HCT116 (cell line): ENCODE data around the gene MRPS23. TPM values are rescaled to one million over a fixed set of nuclear protein-coding genes. Genes with fewer than 3 reads are reported as not detected.

ENCODE experiments used
- ATAC-seq: fragments of 200-7000 bp; cut with Tn5 transposase; 2 replicates; pipeline ENCODE4 v1.9.1; 2020; ENCODE audit warnings: mild to moderate bottlenecking, moderate library complexity
- BruUV-seq: library from RNA; stranded (reverse); fragments of 400-500 nt; replicated peaks from 2 replicates; lab custom pipeline; 2021; lab: Mats Ljungman, UMichigan
- CTCF ChIA-PET: fragments of 300-600 bp; sonication (Branson Sonifier 250); formaldehyde crosslinking; loops from one replicate; lab custom pipeline; 2021; ENCODE audit warnings: antibody characterized with exemption; lab: Charles Lee
- POLR2A ChIA-PET: fragments of 300-600, 350-600 bp; sonication (Branson Sonifier 250); formaldehyde crosslinking; loops from one replicate; lab custom pipeline; 2021; ENCODE audit warnings: antibody characterized with exemption; lab: Charles Lee
- RAD21 ChIA-PET, 2 experiments: fragments of 300-600 bp; sonication (Branson Sonifier 250); formaldehyde crosslinking; loops; one replicate each; lab custom pipeline; 2023; ENCODE audit warnings: low total read pairs in 2 of 2; ENCODE audit not compliant: uncharacterized antibody in 2 of 2, unreplicated experiment in 2 of 2, low non-redundant PET in 1 of 2; lab: Charles Lee
- DNase-seq: peaks from one replicate; pipeline ENCODE4 v3.0.0-alpha.2; 2010; ENCODE audit warnings: low read depth, low spot score
- H2AFZ ChIP-seq: fragments of 200-600 bp; shearing (Covaris generic), sonication (generic); 2 replicates; pipeline ENCODE4 v1.6.1; 2017; ENCODE audit warnings: low read depth, mixed run types, mixed read lengths, antibody characterized with exemption, low read length; ENCODE audit not compliant: poor library complexity, severe bottlenecking
- H3K27ac ChIP-seq: 2 replicates; pipeline ENCODE4 v1.5.1; 2012; ENCODE audit warnings: low read depth, low read length
- H3K27me3 ChIP-seq: fragments of 200-600 bp; sonication (generic); 2 replicates; pipeline ENCODE4 v1.6.1; 2016; ENCODE audit warnings: mixed run types, low read length, mixed read lengths; ENCODE audit not compliant: insufficient read depth
- H3K36me3 ChIP-seq, 2 experiments: fragments of 200-500 bp in 1 of 2; fragments of 200-600 bp in 1 of 2; sonication (Bioruptor generic) in 1 of 2; sonication (generic) in 1 of 2; 2 replicates each; pipeline versions ENCODE4 v1.5.1 to v1.6.1; 2014 to 2016; ENCODE audit warnings: low read length in 2 of 2, inconsistent platforms in 1 of 2, mixed read lengths in 1 of 2, mixed run types in 1 of 2; ENCODE audit not compliant: insufficient read depth in 2 of 2, control insufficient read depth in 1 of 2
- H3K4me1 ChIP-seq, 2 experiments: fragments of 200-600 bp in 1 of 2; sonication (generic) in 1 of 2; 2 replicates each; pipeline versions ENCODE4 v1.5.1 to v1.6.1; 2012 to 2017; ENCODE audit warnings: low read length in 2 of 2, inconsistent platforms in 1 of 2, mild to moderate bottlenecking in 1 of 2, mixed read lengths in 1 of 2, mixed run types in 1 of 2, moderate library complexity in 1 of 2; ENCODE audit not compliant: insufficient read depth in 2 of 2, control insufficient read depth in 1 of 2
- H3K4me2 ChIP-seq: fragments of 200-600 bp; sonication (generic); 2 replicates; pipeline ENCODE4 v1.6.1; 2017; ENCODE audit warnings: mixed run types, low read length, mixed read lengths
- H3K4me3 ChIP-seq, 2 experiments: fragments of 200-600 bp in 1 of 2; sonication (generic) in 1 of 2; replicated peaks in 1 of 2; 2 replicates each; pipeline ENCODE4 v1.5.1; 2011 to 2016; ENCODE audit warnings: low read length in 2 of 2, control low read depth in 1 of 2, low read depth in 1 of 2, mild to moderate bottlenecking in 1 of 2, mixed read lengths in 1 of 2, mixed run types in 1 of 2
- H3K79me2 ChIP-seq: fragments of 200-600 bp; sonication (generic); 2 replicates; pipeline ENCODE4 v1.6.1; 2017; ENCODE audit warnings: mild to moderate bottlenecking, mixed run types, low read length, moderate library complexity, mixed read lengths; ENCODE audit not compliant: insufficient read depth
- H3K9ac ChIP-seq: fragments of 200-600 bp; sonication (generic); 2 replicates; pipeline ENCODE4 v1.6.1; 2016; ENCODE audit warnings: low read length, mixed read lengths
- H3K9me2 ChIP-seq: fragments of 200-600 bp; sonication (generic), shearing (Covaris generic); 2 replicates; pipeline ENCODE4 v1.6.1; 2017; ENCODE audit warnings: mixed run types, mild to moderate bottlenecking, moderate library complexity; ENCODE audit not compliant: insufficient read depth
- H3K9me3 ChIP-seq, 2 experiments: fragments of 200-500 bp in 1 of 2; fragments of 200-600 bp in 1 of 2; sonication (Bioruptor generic) in 1 of 2; sonication (generic) in 1 of 2; 2 replicates each; pipeline ENCODE4 v1.6.1; 2014 to 2017; ENCODE audit warnings: low read length in 2 of 2, mixed read lengths in 2 of 2, inconsistent platforms in 1 of 2, low read depth in 1 of 2, mild to moderate bottlenecking in 1 of 2, mixed run types in 1 of 2, moderate library complexity in 1 of 2; ENCODE audit not compliant: control insufficient read depth in 1 of 2, insufficient read depth in 1 of 2
- H4K20me1 ChIP-seq: fragments of 200-600 bp; sonication (generic), shearing (Covaris generic); 2 replicates; pipeline ENCODE4 v1.6.1; 2017; ENCODE audit warnings: mixed run types, mild to moderate bottlenecking, moderate library complexity; ENCODE audit not compliant: insufficient read depth
- RAD21 ChIP-seq: IDR thresholded peaks from 2 replicates; pipeline ENCODE4 v1.6.1; 2012; ENCODE audit warnings: low read depth, mild to moderate bottlenecking
- intact Hi-C: fragments of 100-400 bp; cut with micrococcal nuclease; formaldehyde crosslinking; loops from 2 replicates; pipeline ENCODE4 v1.10.0; 2022
- total RNA-seq: library from RNA; stranded (reverse); gene quantifications from one replicate; pipeline ENCODE4 v1.2.1, GENCODE V29; 2021; ENCODE audit not compliant: unreplicated experiment
- TF ChIP-seq, protein P1 (sequence below), 3 experiments: fragments of 200-600 bp in 1 of 3; sonication (generic) in 1 of 3; IDR thresholded peaks in 2 of 3; conservative IDR thresholded peaks in 1 of 3; 2 replicates each; pipeline ENCODE4 v1.5.1; 2012 to 2017; ENCODE audit warnings: low read depth in 2 of 3, low read length in 2 of 3, antibody characterized with exemption in 1 of 3, borderline replicate concordance in 1 of 3, control low read depth in 1 of 3, mild to moderate bottlenecking in 1 of 3, mixed read lengths in 1 of 3, mixed run types in 1 of 3, moderate library complexity in 1 of 3; ENCODE audit not compliant: insufficient read depth in 1 of 3
- TF ChIP-seq, protein P2 (sequence below): IDR thresholded peaks from 2 replicates; pipeline ENCODE4 v1.6.1; 2012

MRPS23 gene
- total RNA-seq, 1 experiment from 2014 or later: 109 TPM

DNA sequence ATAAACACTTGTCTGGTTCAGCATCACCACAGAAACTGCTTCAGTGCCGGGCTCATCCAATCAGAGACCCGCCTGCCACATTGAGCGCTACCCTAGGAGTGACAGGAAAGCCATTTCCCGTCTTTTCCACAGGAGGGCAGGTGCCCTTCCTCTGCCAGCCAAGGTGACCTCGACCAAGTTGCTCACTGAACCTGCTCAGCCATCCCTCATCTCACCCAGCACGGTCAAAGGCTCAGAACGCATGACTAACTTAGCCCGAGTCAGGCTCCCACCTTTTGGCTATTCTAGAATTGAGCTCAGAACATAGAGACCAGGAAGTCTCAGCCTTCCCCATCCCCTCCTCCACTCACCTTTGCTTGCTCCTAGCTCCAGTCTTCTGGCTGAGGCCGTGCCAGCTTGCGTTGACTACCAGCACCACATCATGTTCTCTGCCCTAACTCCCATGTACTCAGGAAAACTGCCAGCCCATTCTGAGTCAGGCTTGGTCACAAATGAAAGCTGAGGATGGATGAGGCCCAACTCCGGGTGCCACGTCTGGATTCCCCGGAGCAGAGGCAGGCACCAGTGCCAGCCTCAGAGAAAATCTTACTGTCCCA, 15.6 kb downstream of the MRPS23 start:
- ChIA-PET POLR2A (interaction anchor here (1.3 kb wide), 1 partner anchor 249 kb away, joined by 3 read pairs; the partner anchor contains the start of gene DYNLL2), RAD21 (interaction anchor here in 1 of 2 experiments (2.1 kb wide), 1 partner anchor 87 kb away, joined by 4 read pairs; no protein-coding TSS in a partner anchor)

More for the DNA sequence above, 15.6 kb downstream of the MRPS23 start:
- Histone ChIP-seq H3K27me3 (no peaks in the 10 kb centered on the region), H4K20me1 (no peaks in the 10 kb centered on the region), H2AFZ (no peak overlapping the region), H3K4me2 (no peak overlapping the region), H3K9ac (no peak overlapping the region)
- TF ChIP-seq, protein P1, sequence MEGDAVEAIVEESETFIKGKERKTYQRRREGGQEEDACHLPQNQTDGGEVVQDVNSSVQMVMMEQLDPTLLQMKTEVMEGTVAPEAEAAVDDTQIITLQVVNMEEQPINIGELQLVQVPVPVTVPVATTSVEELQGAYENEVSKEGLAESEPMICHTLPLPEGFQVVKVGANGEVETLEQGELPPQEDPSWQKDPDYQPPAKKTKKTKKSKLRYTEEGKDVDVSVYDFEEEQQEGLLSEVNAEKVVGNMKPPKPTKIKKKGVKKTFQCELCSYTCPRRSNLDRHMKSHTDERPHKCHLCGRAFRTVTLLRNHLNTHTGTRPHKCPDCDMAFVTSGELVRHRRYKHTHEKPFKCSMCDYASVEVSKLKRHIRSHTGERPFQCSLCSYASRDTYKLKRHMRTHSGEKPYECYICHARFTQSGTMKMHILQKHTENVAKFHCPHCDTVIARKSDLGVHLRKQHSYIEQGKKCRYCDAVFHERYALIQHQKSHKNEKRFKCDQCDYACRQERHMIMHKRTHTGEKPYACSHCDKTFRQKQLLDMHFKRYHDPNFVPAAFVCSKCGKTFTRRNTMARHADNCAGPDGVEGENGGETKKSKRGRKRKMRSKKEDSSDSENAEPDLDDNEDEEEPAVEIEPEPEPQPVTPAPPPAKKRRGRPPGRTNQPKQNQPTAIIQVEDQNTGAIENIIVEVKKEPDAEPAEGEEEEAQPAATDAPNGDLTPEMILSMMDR (IDR thresholded peaks at IDR 0.05 in 2 of 3, conservative IDR thresholded peaks at IDR 0.05 in 1 of 3; ENCODE audit: borderline replicate concordance in 1 of 3, insufficient read depth in 1 of 3, low read depth in 2 of 3, low read length in 2 of 3): peak; percentile 11 to 53 (median 53); a peak in 4 of 6 replicates
- TF ChIP-seq, protein P2, sequence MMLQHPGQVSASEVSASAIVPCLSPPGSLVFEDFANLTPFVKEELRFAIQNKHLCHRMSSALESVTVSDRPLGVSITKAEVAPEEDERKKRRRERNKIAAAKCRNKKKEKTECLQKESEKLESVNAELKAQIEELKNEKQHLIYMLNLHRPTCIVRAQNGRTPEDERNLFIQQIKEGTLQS: no peak
- peak; percentile 41; the same call in 1 of the 2 replicates for TF ChIP-seq RAD21
- TF ChIP-seq, all 23 proteins: peak for 2
- no peaks in the 10 kb centered on the region for H3K79me2 ChIP-seq
- DNase-seq (no peak), ATAC-seq (peak; percentile 87)
- H3K9me2 ChIP-seq: no peaks in the 10 kb centered on the region
- CTCF ChIA-PET: interaction anchor here (0.7 to 3.1 kb wide), 19 partner anchors 10 to 727 kb away, joined by 3 to 24 read pairs (median 7); partner anchors contain the start of gene MRPS23
- no peaks in the 10 kb centered on the region for H3K9me3 ChIP-seq
- H3K27ac ChIP-seq: no peak overlapping the region
- BruUV-seq: no TSS peak
- intact Hi-C loops: loop anchor here (1.0 to 5.0 kb wide), 2 partner anchors 237 to 279 kb away; no protein-coding TSS in a partner anchor
- peaks cover 9% of the 10 kb centered on the region in 2 experiments; a peak in 2 of 4 replicates for H3K36me3 ChIP-seq
- no peak overlapping the region for H3K4me3 ChIP-seq
- peaks cover 0 to 15% of the 10 kb centered on the region in 2 experiments; a peak in 2 of 4 replicates for H3K4me1 ChIP-seq
